Transverse colon (tissue), 4 donors: ENCODE results near the gene MS4A6A. TPM values are rescaled to one million over a fixed set of nuclear protein-coding genes. Genes with fewer than 3 reads are reported as not detected.

Experiments used
- DNase-seq: peaks from one replicate; pipeline ENCODE4 v3.0.0-alpha.2; 2019
- H3K27ac ChIP-seq, 4 donors: fragments of 200-600 bp; sonication (generic); 2 replicates each; pipeline ENCODE4 v1.5.1; 2016 to 2018; ENCODE audit warnings: inconsistent platforms in 4 of 4
- H3K27me3 ChIP-seq: fragments of 200-600 bp; sonication (generic); 2 replicates; pipeline ENCODE4 v1.5.1; 2017; ENCODE audit warnings: inconsistent platforms
- H3K36me3 ChIP-seq, 4 donors: fragments of 200-600 bp; sonication (generic); 2 replicates each; pipeline ENCODE4 v1.5.1; 2017 to 2019; ENCODE audit warnings: inconsistent platforms in 4 of 4
- H3K4me1 ChIP-seq, 4 donors: fragments of 200-600 bp; sonication (generic); 2 replicates each; pipeline ENCODE4 v1.5.1; 2017 to 2020; ENCODE audit warnings: inconsistent platforms in 4 of 4
- H3K4me3 ChIP-seq, 4 donors: fragments of 200-600 bp; sonication (generic); 1 replicate in 1 of 4; 2 replicates in 3 of 4; pipeline versions ENCODE4 v1.5.1 to v1.6.1; 2017 to 2019; ENCODE audit warnings: inconsistent platforms in 4 of 4
- H3K9me3 ChIP-seq, 2 donors: fragments of 200-600 bp; sonication (generic); 2 replicates each; pipeline ENCODE4 v1.5.1; 2017 to 2019; ENCODE audit warnings: inconsistent platforms in 2 of 2
- CTCF ChIP-seq, 5 experiments: fragments of 200-600 bp in 3 of 5; fragments of 450-650 bp in 2 of 5; sonication (generic) in 3 of 5; IDR thresholded peaks; 1 replicate in 2 of 5; 2 replicates in 3 of 5; pipeline ENCODE4 v1.5.1; 2016 to 2017; ENCODE audit warnings: antibody characterized with exemption in 5 of 5, inconsistent platforms in 3 of 5, mild to moderate bottlenecking in 2 of 5, moderate library complexity in 1 of 5
- EP300 ChIP-seq: sonication (generic); formaldehyde crosslinking; IDR thresholded peaks from one replicate; pipeline ENCODE4 v1.6.1; 2017; ENCODE audit warnings: antibody characterized with exemption, low read depth
- POLR2A ChIP-seq: fragments of 450-650 bp; IDR thresholded peaks from one replicate; pipeline ENCODE4 v1.6.1; 2016; ENCODE audit warnings: antibody characterized with exemption, mild to moderate bottlenecking, moderate library complexity
- POLR2AphosphoS5 ChIP-seq, 3 donors: sonication (generic); formaldehyde crosslinking; IDR thresholded peaks; one replicate each; pipeline ENCODE4 v1.6.1; 2016; ENCODE audit warnings: antibody characterized with exemption in 3 of 3
- WGBS, 2 donors: methylation state at CpG; one replicate each; pipeline ENCODE4 v1.1.5; 2018; ENCODE audit warnings: low coverage in 1 of 2; 5-methylcytosine and 5-hydroxymethylcytosine counted together
- in situ Hi-C, 4 donors: fragments of 200-750 bp; cut with MboI; loops; one replicate each; pipeline versions ENCODE4 v1.15.0 to v1.15.1; 2017; ENCODE audit warnings: low sequenced_read_pairs in 3 of 4, low pct_ligation_motif_present in 1 of 4, low pct_unique_long_range_greater_than_20kb in 1 of 4
- intact Hi-C: fragments of 100-400 bp; cut with DNase I; formaldehyde crosslinking; loops from one replicate; pipeline ENCODE4 v1.15.1; 2023; ENCODE audit warnings: low total_unique reads
- total RNA-seq, 4 donors: library from RNA; depleted of rRNA; stranded (reverse); fragments of >200 nt; gene quantifications; one replicate each; pipeline ENCODE4 v1.1.0, GENCODE V29; 2016

MS4A6A gene
- total RNA-seq, 4 donors from 2014 or later: 0.75 to 54.3 (median 27.4) TPM

DNA sequence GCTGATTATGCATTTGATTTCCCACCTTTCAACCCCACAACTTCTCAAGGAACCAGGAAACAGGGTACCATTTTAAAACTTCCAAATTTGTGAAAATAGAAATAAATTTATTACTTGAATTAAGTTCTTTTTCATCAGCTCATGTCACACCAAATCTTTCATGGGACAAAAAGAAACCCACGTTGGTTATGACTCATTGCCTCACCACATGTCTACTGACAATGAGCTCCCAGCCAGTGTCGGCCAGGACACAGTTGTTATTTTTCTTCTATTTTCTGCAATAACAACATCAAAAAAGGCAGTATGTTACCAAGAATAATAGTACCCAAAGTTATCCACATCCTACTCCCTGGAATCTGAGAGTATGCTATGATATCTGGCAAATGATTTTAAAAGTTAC is 17.3 kb downstream of the MS4A6A start:
- TF ChIP-seq POLR2AphosphoS5 (IDR thresholded peaks at IDR 0.05): no peak
- TF ChIP-seq CTCF (IDR thresholded peaks at IDR 0.05): no peak
- TF ChIP-seq POLR2A: no peak
- no peak for TF ChIP-seq EP300
- Histone ChIP-seq H3K4me3 (no peak overlapping the region), H3K27ac (no peak overlapping the region), H3K9me3 (no peaks in the 10 kb centered on the region), H3K27me3 (no peaks in the 10 kb centered on the region), H3K4me1 (no peaks in the 10 kb centered on the region), H3K36me3 (no peaks in the 10 kb centered on the region)
- in situ Hi-C loops (loop anchor here in 1 of 4 donors (25.0 kb wide), 1 partner anchor 97 kb away; no protein-coding TSS in a partner anchor), intact Hi-C loops (no loop called here)
- no peak for DNase-seq
- WGBS, 2 donors: 41 to 60% methylated on average over 2 of the region's 2 CpGs

DNA sequence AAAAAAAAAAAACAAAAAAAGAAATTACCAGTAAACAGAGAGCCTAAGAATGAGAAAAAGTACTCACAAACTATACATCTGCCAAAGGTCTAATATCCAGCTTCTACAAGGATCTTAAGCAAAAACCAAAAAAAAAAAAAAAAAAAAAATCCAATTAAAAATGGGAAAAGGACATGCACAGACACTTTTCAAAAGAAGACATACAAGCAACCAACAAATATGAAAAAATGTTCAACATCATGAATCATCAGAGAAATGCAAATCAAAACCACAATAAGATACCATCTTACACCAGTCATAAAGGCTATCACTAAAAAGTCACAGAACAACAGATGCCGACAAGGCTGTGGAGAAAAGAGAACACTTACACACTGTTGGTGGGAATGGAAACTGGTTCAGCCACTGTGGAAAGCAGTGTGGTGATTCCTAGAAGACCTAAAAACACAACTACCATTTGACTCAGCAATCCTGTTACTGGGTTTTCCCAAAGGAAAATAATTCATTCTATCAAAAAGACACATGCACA is 18.3 kb downstream of the MS4A6A start:
- no peaks in the 10 kb centered on the region for H3K4me1 ChIP-seq
- intact Hi-C loops: no loop called here
- no peak for DNase-seq
- no peak overlapping the region for H3K4me3 ChIP-seq
- H3K27me3 ChIP-seq: no peaks in the 10 kb centered on the region
- no peaks in the 10 kb centered on the region for H3K36me3 ChIP-seq
- 50 to 71% methylated on average over 1 of the region's 1 CpG for WGBS, 2 donors
- in situ Hi-C loops: loop anchor here in 1 of 4 donors (25.0 kb wide), 1 partner anchor 98 kb away; no protein-coding TSS in a partner anchor
- no peak for TF ChIP-seq EP300
- TF ChIP-seq CTCF (IDR thresholded peaks at IDR 0.05): no peak
- H3K27ac ChIP-seq: no peak overlapping the region
- no peaks in the 10 kb centered on the region for H3K9me3 ChIP-seq

DNA sequence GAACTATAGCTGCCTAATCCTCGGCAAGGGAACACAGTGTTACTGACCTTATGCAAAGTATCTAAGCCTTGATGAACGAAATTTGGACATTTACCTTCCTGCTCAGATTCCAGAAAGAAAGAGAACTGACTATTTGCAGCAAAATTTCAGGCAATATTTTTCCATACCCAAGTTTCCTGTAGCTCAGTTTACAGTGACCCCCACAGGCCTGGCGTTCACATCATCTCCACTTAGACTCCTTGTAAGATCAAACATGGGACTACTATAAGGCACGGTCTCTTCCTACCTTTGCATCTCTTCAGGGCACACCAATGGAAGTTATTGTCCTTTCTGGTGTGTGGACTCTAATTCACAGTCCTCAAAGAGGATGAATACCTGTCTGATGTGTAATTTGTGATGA is 21.1 kb downstream of the MS4A6A start:
- H3K9me3 ChIP-seq: no peaks in the 10 kb centered on the region
- in situ Hi-C loops (loop anchor here in 1 of 4 donors (25.0 kb wide), 1 partner anchor 101 kb away; no protein-coding TSS in a partner anchor), intact Hi-C loops (no loop called here)
- DNase-seq: no peak
- no peak overlapping the region for H3K27ac ChIP-seq
- H3K36me3 ChIP-seq: no peaks in the 10 kb centered on the region
- H3K4me1 ChIP-seq: no peaks in the 10 kb centered on the region
- TF ChIP-seq CTCF (IDR thresholded peaks at IDR 0.05) (no peak), POLR2A (no peak), POLR2AphosphoS5 (IDR thresholded peaks at IDR 0.05) (no peak), EP300 (no peak)
- WGBS, 2 donors: 56 to 59% methylated on average over 3 to 4 of the region's 4 CpGs
- H3K4me3 ChIP-seq: no peak overlapping the region
- H3K27me3 ChIP-seq: no peaks in the 10 kb centered on the region

- in situ Hi-C loops: loop anchor here in 1 of 4 donors (25.0 kb wide), 1 partner anchor 101 kb away; no protein-coding TSS in a partner anchor
- no peaks in the 10 kb centered on the region for H3K36me3 ChIP-seq
- H3K27ac ChIP-seq: no peak overlapping the region
- no peaks in the 10 kb centered on the region for H3K4me1 ChIP-seq
- DNase-seq: no peak
- intact Hi-C loops: no loop called here
- H3K4me3 ChIP-seq: no peak overlapping the region
- no peaks in the 10 kb centered on the region for H3K27me3 ChIP-seq
- no peak for TF ChIP-seq EP300
- TF ChIP-seq POLR2A: no peak
- TF ChIP-seq CTCF (IDR thresholded peaks at IDR 0.05): no peak
- TF ChIP-seq POLR2AphosphoS5 (IDR thresholded peaks at IDR 0.05): no peak
- WGBS, 2 donors: 57% methylated on average over 2 of the region's 2 CpGs; no CpG with 5 or more reads in 1 of the 2 donors
- no peaks in the 10 kb centered on the region for H3K9me3 ChIP-seq
Measured at GRCh38 chr11:60161107-60161506, 21.8 kb downstream of the MS4A6A start.
